Mesothelial cell of epicardium (in vitro differentiated cells): ENCODE results near the gene GTPBP2. TPM values are rescaled to one million over a fixed set of nuclear protein-coding genes. Genes with fewer than 3 reads are reported as not detected.

Source experiments
- DNase-seq, 2 experiments: peaks; one replicate each; pipeline ENCODE4 v3.0.0; 2021; ENCODE audit warnings: low spot score in 2 of 2; ENCODE audit not compliant: unreplicated experiment in 2 of 2
- H3K27ac Mint-ChIP-seq: 2 replicates; pipeline ENCODE4 v1.8.0; 2021; ENCODE audit warnings: mixed read lengths
- H3K27me3 Mint-ChIP-seq: 2 replicates; pipeline ENCODE4 v1.8.0; 2021; ENCODE audit warnings: low read depth, mixed read lengths
- H3K36me3 Mint-ChIP-seq: 2 replicates; pipeline ENCODE4 v1.8.0; 2021; ENCODE audit warnings: mixed read lengths
- H3K4me1 Mint-ChIP-seq: 2 replicates; pipeline ENCODE4 v1.8.0; 2021; ENCODE audit warnings: mixed read lengths
- H3K4me3 Mint-ChIP-seq: 2 replicates; pipeline ENCODE4 v1.8.0; 2021; ENCODE audit warnings: mild to moderate bottlenecking, moderate library complexity, mixed read lengths
- H3K9me3 Mint-ChIP-seq: 2 replicates; pipeline ENCODE4 v1.8.0; 2021; ENCODE audit warnings: mixed read lengths
- CTCF ChIP-seq: fragments of 200-600 bp; sonication (generic); IDR thresholded peaks from one replicate; pipeline ENCODE4 v1.5.0; 2021; ENCODE audit warnings: antibody characterized with exemption; ENCODE audit not compliant: unreplicated experiment
- total RNA-seq: library from RNA; stranded (reverse); gene quantifications from 3 replicates; pipeline ENCODE4 v1.2.1, GENCODE V29; 2021

The GTPBP2 gene
- total RNA-seq, 1 donor from 2014 or later = 76.5 TPM

GRCh38 chr6:43623880-43624785, 4.9 kb downstream of the GTPBP2 start:
- H3K4me1 Mint-ChIP-seq = peaks cover 18% of the 10 kb centered on the region
- peaks cover 38% of the 10 kb centered on the region for H3K36me3 Mint-ChIP-seq
- H3K4me3 Mint-ChIP-seq = no peak overlapping the region
- no peak overlapping the region for H3K27ac Mint-ChIP-seq
- no peaks in the 10 kb centered on the region for H3K27me3 Mint-ChIP-seq
- no peaks in the 10 kb centered on the region for H3K9me3 Mint-ChIP-seq
- no peak for TF ChIP-seq CTCF
- no peak for DNase-seq

GRCh38 chr6:43622541-43622940, 6.5 kb downstream of the GTPBP2 start:
- H3K27me3 Mint-ChIP-seq = no peaks in the 10 kb centered on the region
- TF ChIP-seq CTCF = no peak
- DNase-seq = no peak
- H3K4me3 Mint-ChIP-seq = no peak overlapping the region
- H3K9me3 Mint-ChIP-seq = no peaks in the 10 kb centered on the region
- H3K4me1 Mint-ChIP-seq = peaks cover 8% of the 10 kb centered on the region
- H3K36me3 Mint-ChIP-seq = peaks cover 38% of the 10 kb centered on the region
- H3K27ac Mint-ChIP-seq = no peak overlapping the region

- no peaks in the 10 kb centered on the region for H3K9me3 Mint-ChIP-seq
- TF ChIP-seq CTCF = no peak
- H3K27ac Mint-ChIP-seq = no peak overlapping the region
- H3K36me3 Mint-ChIP-seq = peaks cover 34% of the 10 kb centered on the region
- no peak for DNase-seq
- H3K4me1 Mint-ChIP-seq = peaks cover under 1% of the 10 kb centered on the region
- no peak overlapping the region for H3K4me3 Mint-ChIP-seq
- no peaks in the 10 kb centered on the region for H3K27me3 Mint-ChIP-seq
These were observed 7.3 kb downstream of the GTPBP2 start for GRCh38 chr6:43621836-43622180.

- TF ChIP-seq CTCF = no peak
- Mint-ChIP-seq H3K4me1 (no peaks in the 10 kb centered on the region), H3K27me3 (no peaks in the 10 kb centered on the region), H3K36me3 (peaks cover 32% of the 10 kb centered on the region), H3K9me3 (no peaks in the 10 kb centered on the region), H3K4me3 (no peak overlapping the region), H3K27ac (no peak overlapping the region)
- DNase-seq = no peak
These were observed 7.8 kb downstream of the GTPBP2 start for GRCh38 chr6:43621078-43621835.

- Mint-ChIP-seq H3K36me3 (peaks cover 16% of the 10 kb centered on the region), H3K4me3 (no peak overlapping the region), H3K27me3 (no peaks in the 10 kb centered on the region), H3K9me3 (no peaks in the 10 kb centered on the region), H3K27ac (no peak overlapping the region), H3K4me1 (no peaks in the 10 kb centered on the region)
- no peak for DNase-seq
- no peak for TF ChIP-seq CTCF
These were observed 12.2 kb downstream of the GTPBP2 start for GRCh38 chr6:43616725-43617472.
